Thymus (tissue), 2 donors: ENCODE results near the gene STARD9. TPM values are rescaled to one million over a fixed set of nuclear protein-coding genes. Genes with fewer than 3 reads are reported as not detected.

Source experiments
- polyA plus RNA-seq: library from polyadenylated mRNA; stranded (reverse); fragments of 200-250 nt; gene quantifications from one replicate; pipeline ENCODE4 v1.2.3, GENCODE V29; 2013
- total RNA-seq: library from RNA; stranded (reverse); fragments of 120-200 nt; gene quantifications from one replicate; pipeline ENCODE4 v1.2.4, GENCODE V29; 2013
- donor health status: healthy.

STARD9 gene
- total and polyA plus RNA-seq, 2 donors: 4.4 to 7.8 TPM

Other genes starting within 250 kb of the STARD9 start
- gene CAPN3, start 216.1 kb upstream of the STARD9 start, total RNA-seq: 2.4 TPM
- 38.1 TPM for gene CAPN3, start 216.1 kb upstream of the STARD9 start, polyA plus RNA-seq
- 23.7 TPM for gene ZNF106, start 84.5 kb upstream of the STARD9 start, total RNA-seq
- 8.6 TPM for gene ZNF106, start 84.5 kb upstream of the STARD9 start, polyA plus RNA-seq
- gene SNAP23, start 80.0 kb upstream of the STARD9 start, total RNA-seq: 34.0 TPM
- 66.3 TPM for gene SNAP23, start 80.0 kb upstream of the STARD9 start, polyA plus RNA-seq
- gene LRRC57, start 26.8 kb upstream of the STARD9 start, total RNA-seq: 9.6 TPM
- gene LRRC57, start 26.8 kb upstream of the STARD9 start, polyA plus RNA-seq: 13.8 TPM
- gene HAUS2, start 26.8 kb upstream of the STARD9 start, total RNA-seq: 24.5 TPM
- gene HAUS2, start 26.8 kb upstream of the STARD9 start, polyA plus RNA-seq: 18.6 TPM
- 8.1 TPM for gene CDAN1, start 161.5 kb downstream of the STARD9 start, total RNA-seq
- 14.8 TPM for gene CDAN1, start 161.5 kb downstream of the STARD9 start, polyA plus RNA-seq